Measurements from ENCODE around the gene CADPS.

Gene CADPS

DNA sequence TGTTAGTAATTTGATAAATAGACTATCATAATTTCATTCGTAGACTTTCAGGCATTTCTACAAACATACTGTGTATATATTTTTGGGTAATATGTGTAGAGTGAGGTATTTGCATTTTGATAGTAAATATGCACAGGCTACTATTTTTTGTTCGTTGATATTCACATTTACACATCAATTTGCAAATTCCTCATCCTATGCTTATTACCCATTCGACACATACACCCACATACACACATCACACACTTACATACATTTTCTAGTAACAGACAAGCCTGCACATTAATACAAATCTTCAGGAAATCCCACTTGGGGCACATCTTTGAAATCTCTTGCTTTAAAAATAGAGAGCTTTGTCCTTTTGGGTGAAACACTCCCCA lies 373.9 kb downstream of the CADPS start:
- no peak for DNase-seq (ENCODE audit: low read depth)

- DNase-seq (ENCODE audit: low read depth), result no peak
Observed at GRCh38 chr3:62500556-62501288, 374.5 kb downstream of the CADPS start.

DNA sequence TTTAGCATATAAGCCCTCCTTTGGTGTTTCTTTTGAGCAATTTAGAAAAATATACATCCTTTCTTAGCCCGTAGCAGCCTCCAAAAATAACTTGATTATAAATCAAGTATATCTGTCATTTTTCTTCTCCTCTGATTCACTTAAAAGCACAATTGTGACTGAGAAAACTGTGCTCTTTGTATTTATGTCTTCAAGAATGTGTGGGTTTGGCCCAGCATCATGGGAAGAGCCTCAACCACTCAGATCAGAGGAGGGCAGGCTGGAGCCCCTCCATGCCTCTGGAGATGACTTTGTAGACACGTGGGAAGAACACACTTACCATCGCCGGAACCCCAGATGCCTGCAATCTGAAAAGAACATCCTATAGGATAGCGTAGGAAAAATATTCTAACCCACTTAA lies 378.1 kb downstream of the CADPS start:
- no peak for DNase-seq (ENCODE audit: low read depth)

- DNase-seq (ENCODE audit: low read depth), result no peak
Observed at GRCh38 chr3:62496503-62496902, 378.7 kb downstream of the CADPS start.

DNA sequence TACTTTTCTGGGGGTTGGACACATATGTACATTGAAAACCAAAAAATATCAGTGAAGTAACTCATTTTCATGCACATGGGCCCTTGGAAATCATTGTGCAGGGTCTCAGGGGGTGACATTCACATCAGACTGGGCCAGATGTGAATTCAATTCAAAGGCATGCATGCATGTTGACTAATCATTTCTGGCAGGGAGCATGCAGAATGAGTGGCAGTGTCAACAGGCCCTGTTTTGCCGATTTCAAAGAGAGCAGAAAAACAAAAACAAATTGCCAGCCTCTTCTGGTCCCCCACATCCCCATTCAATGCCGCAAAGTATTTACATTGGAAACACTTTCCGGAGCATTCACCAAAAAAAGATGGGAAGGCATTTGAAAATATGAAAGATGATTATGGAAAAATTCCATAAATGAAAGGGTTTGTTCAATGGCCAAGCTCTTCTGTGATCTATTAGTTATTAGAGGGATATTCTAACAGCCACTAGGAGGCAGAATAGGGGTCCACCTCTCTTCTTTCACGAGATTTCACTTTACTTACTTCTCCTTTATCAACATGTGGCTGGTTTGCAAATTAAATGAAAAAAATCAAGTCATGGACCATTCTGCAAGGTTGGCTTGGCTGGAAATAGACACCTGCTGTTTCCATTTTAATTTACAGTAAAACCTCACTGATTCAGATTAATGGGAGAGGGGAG lies 382.0 kb downstream of the CADPS start:
- no peak for DNase-seq (ENCODE audit: low read depth)

DNA sequence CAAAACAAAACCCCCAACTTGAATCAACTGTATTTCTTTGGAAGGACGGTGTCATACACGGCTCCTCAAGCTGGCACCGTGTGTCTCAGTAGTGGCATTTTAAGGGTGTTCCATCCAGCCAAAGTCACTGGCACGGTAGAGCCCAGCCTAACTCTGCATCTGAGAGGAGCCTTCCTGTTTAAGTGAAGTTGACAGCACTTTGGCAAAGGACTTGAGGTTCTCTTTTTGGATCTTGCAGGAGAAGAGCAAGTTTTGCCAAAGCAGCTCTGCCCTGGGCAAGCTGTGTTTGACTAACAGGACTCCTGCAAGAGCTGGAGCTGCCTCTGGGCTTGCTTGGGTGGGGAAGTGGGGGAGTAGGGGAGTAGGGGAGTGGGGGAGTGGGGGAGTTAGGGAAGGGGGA lies 392.3 kb downstream of the CADPS start:
- DNase-seq (ENCODE audit: low read depth), result no peak

DNA sequence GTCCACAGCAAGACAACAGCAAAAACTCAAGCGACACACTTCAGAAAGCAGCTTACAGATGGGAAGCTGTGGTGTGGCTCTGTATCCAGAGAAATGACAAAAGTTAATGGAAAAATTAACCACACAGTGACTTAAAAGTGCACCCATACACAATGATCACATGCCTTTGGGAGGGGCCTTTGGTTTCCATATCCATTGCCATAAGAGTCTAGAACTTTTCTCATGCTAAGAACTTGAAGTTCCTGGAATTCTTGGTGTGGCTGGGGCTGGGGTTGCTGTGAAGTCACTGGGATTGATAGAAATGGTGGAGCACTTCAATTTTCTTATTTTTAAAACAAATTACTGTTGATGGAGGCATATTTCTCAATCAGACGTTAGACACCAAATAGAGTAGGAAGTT lies 393.3 kb downstream of the CADPS start:
- no peak for DNase-seq (ENCODE audit: low read depth)

GRCh38 chr3:62480056-62480455 lies 395.2 kb downstream of the CADPS start:
- DNase-seq (ENCODE audit: low read depth), result no peak

GRCh38 chr3:62479326-62479725 lies 395.9 kb downstream of the CADPS start:
- DNase-seq (ENCODE audit: low read depth), result no peak

DNA sequence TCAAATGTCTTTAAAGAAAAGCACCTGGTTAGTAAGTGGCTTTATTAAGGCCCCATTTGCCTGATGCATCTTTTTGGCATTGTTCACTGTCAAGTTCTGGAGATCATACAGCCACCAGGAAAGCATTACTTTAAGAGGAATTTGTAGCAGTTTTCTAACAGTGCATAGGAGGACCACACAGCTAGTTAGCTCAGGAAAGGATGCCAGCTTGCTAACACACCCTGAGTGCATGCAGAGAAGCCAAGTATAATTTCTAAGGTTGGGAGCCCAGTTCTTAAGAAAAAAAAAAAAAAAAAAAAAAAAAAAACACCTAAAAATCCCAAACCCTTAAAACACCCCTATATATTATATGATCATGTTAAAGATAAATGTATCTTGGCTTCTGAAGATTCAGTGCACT lies 399.9 kb downstream of the CADPS start:
- no peak for DNase-seq (ENCODE audit: low read depth)

GRCh38 chr3:62467966-62468722 lies 407.1 kb downstream of the CADPS start:
- DNase-seq (ENCODE audit: low read depth), result no peak

GRCh38 chr3:62462788-62463187 lies 412.4 kb downstream of the CADPS start:
- no peak for DNase-seq (ENCODE audit: low read depth)

DNA sequence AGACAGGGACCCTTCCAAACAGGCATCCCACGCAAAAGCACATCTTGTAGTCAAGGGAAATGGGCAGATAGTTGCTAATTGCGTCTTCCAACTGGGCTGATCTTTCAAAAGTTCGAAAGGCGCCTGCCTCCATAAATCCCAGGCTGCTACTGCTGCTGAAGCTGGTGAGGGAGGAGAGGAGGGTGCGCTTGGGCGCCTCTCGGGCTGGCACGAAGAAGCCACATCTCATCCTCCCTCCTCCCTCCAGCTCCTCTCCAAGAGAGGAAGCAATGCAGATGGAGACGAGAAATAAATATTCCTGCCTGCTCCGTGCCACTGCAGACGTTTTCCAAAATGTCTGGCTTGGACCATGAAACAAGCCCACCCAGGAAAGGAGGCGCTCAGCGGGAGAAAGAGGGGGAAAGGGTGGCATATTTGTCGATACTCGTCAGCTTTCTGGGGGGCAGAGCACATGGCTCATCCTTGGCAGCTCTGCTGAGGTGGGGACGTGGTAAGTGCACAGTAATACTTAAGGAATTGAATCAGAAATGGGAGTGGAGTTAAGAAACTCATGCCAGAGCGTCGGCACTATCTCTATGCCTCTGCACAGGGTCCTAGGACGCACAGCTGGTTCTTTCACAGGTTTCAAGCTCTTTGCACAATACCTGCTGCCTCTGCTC lies 413.0 kb downstream of the CADPS start:
- no peak for DNase-seq (ENCODE audit: low read depth)

GRCh38 chr3:62454916-62455315 lies 420.3 kb downstream of the CADPS start:
- no peak for DNase-seq (ENCODE audit: low read depth)

- DNase-seq (ENCODE audit: low read depth), result no peak
Observed at GRCh38 chr3:62453448-62453847, 421.8 kb downstream of the CADPS start.

DNA sequence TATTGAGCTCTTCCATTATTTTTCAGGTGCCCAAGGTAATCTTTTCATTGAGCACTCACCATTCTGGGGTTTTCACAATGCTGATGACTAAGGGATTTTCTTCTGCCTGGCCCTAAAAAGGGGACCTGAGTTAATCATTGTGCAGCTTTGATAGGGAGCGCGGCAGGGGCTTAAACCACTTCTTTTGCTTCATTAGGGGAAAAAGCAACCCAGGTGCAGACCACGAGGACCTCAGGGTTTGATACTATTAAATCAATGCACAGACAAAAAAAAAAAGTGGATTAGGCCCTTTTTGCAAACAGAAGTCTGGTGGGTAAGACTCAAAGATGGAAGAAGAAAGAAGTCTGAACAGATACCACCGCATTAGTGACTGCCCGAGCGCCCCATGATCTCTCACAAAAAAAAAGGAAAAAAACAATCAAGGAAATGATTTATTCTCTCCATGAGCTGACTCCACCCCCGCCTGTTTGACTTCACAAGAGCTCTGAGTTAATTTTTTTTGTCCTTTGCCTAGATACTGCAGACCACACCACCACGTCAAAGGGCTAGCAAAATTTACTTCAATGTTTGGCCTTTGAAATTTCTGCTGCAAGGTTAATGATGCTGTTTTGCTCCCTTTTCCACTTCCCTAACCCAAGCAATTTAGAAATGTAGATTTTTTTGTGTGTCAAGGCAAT lies 423.9 kb downstream of the CADPS start:
- DNase-seq (ENCODE audit: low read depth), result no peak

- no peak for DNase-seq (ENCODE audit: low read depth)
Observed at GRCh38 chr3:62446337-62446940, 428.8 kb downstream of the CADPS start.

DNA sequence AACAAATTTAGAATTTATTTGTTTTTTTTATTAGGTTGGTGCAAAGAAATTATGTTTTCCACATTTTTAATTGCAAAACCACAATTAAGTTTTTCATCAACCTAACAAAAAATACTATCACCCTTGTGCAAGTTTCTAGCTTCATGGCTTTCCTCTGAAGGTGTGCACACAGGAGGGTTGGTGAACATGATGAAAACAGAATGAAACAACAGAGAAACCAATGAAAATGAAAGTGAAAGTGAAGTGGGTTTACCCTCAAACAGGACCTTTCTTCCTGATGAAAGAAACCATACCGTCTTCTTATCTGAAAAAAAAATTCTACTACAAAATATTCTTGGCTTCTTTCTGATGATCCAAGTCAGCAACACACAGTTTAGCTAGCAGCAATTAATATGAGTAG lies 429.9 kb downstream of the CADPS start:
- peak; percentile 9 for DNase-seq (ENCODE audit: low read depth)

- DNase-seq (ENCODE audit: low read depth), result no peak
Observed at GRCh38 chr3:62439978-62440377, 435.2 kb downstream of the CADPS start.

DNA sequence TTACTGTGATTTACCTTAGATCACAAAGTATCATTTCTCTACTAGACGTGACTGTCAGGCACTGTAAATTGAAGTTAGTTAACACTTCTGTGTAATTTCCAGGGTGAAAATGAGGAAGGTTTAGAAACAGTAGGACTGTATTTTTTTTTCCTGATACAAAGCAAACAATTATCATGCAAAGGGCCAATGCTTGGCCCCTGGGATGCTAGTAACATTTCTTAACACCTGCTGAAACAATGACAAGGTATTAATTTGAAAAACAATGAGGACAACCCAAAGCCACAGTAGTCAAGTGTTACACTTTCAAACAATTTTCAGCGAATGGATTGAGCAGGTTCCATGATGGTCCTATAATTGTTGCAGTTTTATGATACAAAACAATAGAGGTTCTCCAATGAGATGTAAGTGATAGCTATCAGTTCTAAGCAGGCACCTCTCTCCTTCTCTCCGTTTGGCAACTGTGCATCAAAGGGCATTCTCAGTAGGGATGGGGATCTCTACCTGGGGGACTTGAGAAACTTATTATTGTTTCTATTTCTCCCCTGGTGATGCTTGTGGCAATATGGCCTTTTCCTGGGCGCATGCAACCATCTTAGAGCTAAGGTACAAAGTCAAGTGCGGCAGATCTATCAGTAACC lies 435.9 kb downstream of the CADPS start:
- no peak for DNase-seq (ENCODE audit: low read depth)

DNA sequence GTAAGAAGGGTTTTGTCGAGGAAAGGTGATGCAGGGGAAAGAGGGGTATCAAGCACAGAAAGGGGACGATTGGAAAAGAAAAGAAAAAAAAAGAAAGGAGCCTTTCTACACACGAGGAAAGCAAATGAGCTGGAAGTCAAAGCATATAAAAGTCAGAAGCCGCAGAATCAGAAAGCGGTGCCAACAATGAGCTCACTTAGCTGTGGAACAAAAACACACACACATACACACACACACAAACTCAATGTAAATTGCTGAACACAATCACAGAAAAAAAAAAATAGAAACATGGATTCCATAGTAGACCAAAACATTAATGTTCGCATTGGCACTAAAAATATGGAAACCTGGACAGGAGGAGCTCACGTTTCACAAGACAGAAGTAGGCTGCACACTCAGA lies 438.4 kb downstream of the CADPS start:
- DNase-seq (ENCODE audit: low read depth), result no peak
